WTC11 (cell line): ENCODE measurements around the gene S1PR5. TPM values are rescaled to one million over a fixed set of nuclear protein-coding genes. Genes with fewer than 3 reads are reported as not detected.

Source experiments
- ATAC-seq: fragments of 200-7000 bp; cut with Tn5 transposase; 2 replicates; pipeline ENCODE4 v1.10.0; 2021; ENCODE audit warnings: mild to moderate bottlenecking, moderate library complexity
- CTCF ChIA-PET: fragments of 300-600 bp; sonication (Branson Sonifier 250); formaldehyde crosslinking; loops from one replicate; lab custom pipeline; 2021; ENCODE audit warnings: antibody characterized with exemption; lab: Charles Lee
- POLR2A ChIA-PET: fragments of 350-600 bp; sonication (Branson Sonifier 250); formaldehyde crosslinking; loops from one replicate; lab custom pipeline; 2021; ENCODE audit warnings: antibody characterized with exemption; lab: Charles Lee
- DNase-seq: peaks from one replicate; pipeline ENCODE4 v3.0.0; 2021; ENCODE audit warnings: low spot score
- H3K27ac Mint-ChIP-seq: 2 replicates; pipeline ENCODE4 v1.8.0; 2021; ENCODE audit warnings: mixed read lengths
- H3K27me3 Mint-ChIP-seq: 2 replicates; pipeline ENCODE4 v1.8.0; 2021; ENCODE audit warnings: low read depth, mild to moderate bottlenecking, moderate library complexity, mixed read lengths
- H3K36me3 Mint-ChIP-seq: 2 replicates; pipeline ENCODE4 v1.8.0; 2021; ENCODE audit warnings: mixed read lengths
- H3K4me1 Mint-ChIP-seq: 2 replicates; pipeline ENCODE4 v1.8.0; 2022; ENCODE audit warnings: mixed read lengths
- H3K4me3 Mint-ChIP-seq: 2 replicates; pipeline ENCODE4 v1.8.0; 2021; ENCODE audit warnings: mild to moderate bottlenecking, moderate library complexity, mixed read lengths
- H3K9me3 Mint-ChIP-seq: 2 replicates; pipeline ENCODE4 v1.8.0; 2021; ENCODE audit warnings: mixed read lengths
- GTF2I ChIP-seq: fragments of 250-450 bp; sonication (Bioruptor Pico); conservative IDR thresholded peaks from 2 replicates; pipeline ENCODE4 v1.4.0; 2021; ENCODE audit warnings: mild to moderate bottlenecking
- JAZF1 ChIP-seq: fragments of 250-450 bp; sonication (Bioruptor Pico); IDR thresholded peaks from 2 replicates; pipeline ENCODE4 v1.9.0; 2021; ENCODE audit warnings: moderate library complexity, mild to moderate bottlenecking, inconsistent platforms
- NFATC4 ChIP-seq: fragments of 250-450 bp; sonication (Bioruptor Pico); IDR thresholded peaks from 2 replicates; pipeline ENCODE4 v1.9.0; 2021; ENCODE audit warnings: mild to moderate bottlenecking
- NR3C1 ChIP-seq: sonication (generic); formaldehyde crosslinking; conservative IDR thresholded peaks from 2 replicates; pipeline ENCODE4 v1.8.1; 2023; ENCODE audit warnings: low read depth, mild to moderate bottlenecking, missing genetic modification reagents
- SP1 ChIP-seq: sonication (generic); formaldehyde crosslinking; conservative IDR thresholded peaks from 2 replicates; pipeline ENCODE4 v1.8.1; 2022; ENCODE audit warnings: missing genetic modification reagents
- ZNF121 ChIP-seq: sonication (generic); formaldehyde crosslinking; IDR thresholded peaks from 2 replicates; pipeline ENCODE4 v1.8.0; 2023; ENCODE audit warnings: missing genetic modification reagents
- ZNF317 ChIP-seq: sonication (generic); formaldehyde crosslinking; IDR thresholded peaks from 2 replicates; pipeline ENCODE4 v1.8.1; 2023; ENCODE audit warnings: low read depth, mild to moderate bottlenecking, moderate library complexity, missing genetic modification reagents, borderline replicate concordance
- ZNF396 ChIP-seq: fragments of 250-450 bp; sonication (Bioruptor Pico); IDR thresholded peaks from 2 replicates; pipeline ENCODE4 v1.8.0; 2021; ENCODE audit warnings: mild to moderate bottlenecking, moderate library complexity, borderline replicate concordance
- total RNA-seq: library from RNA; stranded (reverse); gene quantifications from 3 replicates; pipeline ENCODE4 v1.2.3, GENCODE V29; 2021
- TF ChIP-seq, protein P1 (sequence below): sonication (generic); formaldehyde crosslinking; IDR thresholded peaks from 2 replicates; pipeline ENCODE4 v1.8.1; 2023; ENCODE audit warnings: mild to moderate bottlenecking, missing genetic modification reagents, moderate library complexity
- TF ChIP-seq, protein P2 (sequence below): sonication (generic); formaldehyde crosslinking; IDR thresholded peaks from 2 replicates; pipeline ENCODE4 v1.8.0; 2022; ENCODE audit warnings: mild to moderate bottlenecking, missing genetic modification reagents
- TF ChIP-seq, protein P3 (sequence below): fragments of 250-450 bp; sonication (Bioruptor Pico); IDR thresholded peaks from 2 replicates; pipeline ENCODE4 v1.8.0; 2021; ENCODE audit warnings: mild to moderate bottlenecking
- TF ChIP-seq, protein P4 (sequence below): sonication (generic); formaldehyde crosslinking; IDR thresholded peaks from 2 replicates; pipeline ENCODE4 v1.8.0; 2022; ENCODE audit warnings: mild to moderate bottlenecking, missing genetic modification reagents
- TF ChIP-seq, protein P5 (sequence below): sonication (generic); formaldehyde crosslinking; IDR thresholded peaks from 2 replicates; pipeline ENCODE4 v1.8.0; 2023; ENCODE audit warnings: missing genetic modification reagents, mild to moderate bottlenecking, borderline replicate concordance
- TF ChIP-seq, protein P6 (sequence below): fragments of 200-600 bp; IDR thresholded peaks from 2 replicates; pipeline ENCODE4 v1.8.0; 2022; ENCODE audit warnings: antibody characterized with exemption
- TF ChIP-seq, protein P7 (sequence below): sonication (generic); formaldehyde crosslinking; IDR thresholded peaks from 2 replicates; pipeline ENCODE4 v1.8.0; 2022; ENCODE audit warnings: mild to moderate bottlenecking, missing genetic modification reagents

Gene S1PR5
- total RNA-seq, 1 experiment from 2014 or later = 5.4 TPM

DNA sequence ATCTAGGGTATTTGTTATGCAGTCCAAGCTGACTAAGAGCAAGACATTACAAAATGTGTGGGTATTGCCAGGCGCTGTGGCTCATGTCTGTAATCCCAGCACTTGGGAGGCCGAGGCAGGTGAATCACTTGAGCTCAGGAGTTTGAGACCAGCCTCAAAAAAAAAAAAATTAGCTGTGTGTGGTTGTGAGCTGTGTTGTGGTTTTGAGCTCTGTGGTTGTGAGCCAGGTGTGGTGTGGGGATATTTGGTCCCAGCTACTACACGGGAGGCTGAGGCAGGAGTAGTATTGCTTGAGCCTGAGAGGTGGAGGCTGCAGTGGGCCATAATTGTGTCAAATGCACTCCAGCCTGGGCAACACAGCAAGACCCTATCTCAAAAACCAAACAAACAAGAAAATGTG, 8.5 kb downstream of the S1PR5 start:
- ATAC-seq (no peak), DNase-seq (no peak)
- Mint-ChIP-seq H3K9me3 (0 out of 2 replicates have a peak, but pooled peaks cover 3% of the 10 kb centered on the region), H3K27ac (no peak overlapping the region), H3K4me3 (no peak overlapping the region), H3K36me3 (0 out of 2 replicates have a peak, but pooled peaks cover 6% of the 10 kb centered on the region), H3K27me3 (peaks cover 19% of the 10 kb centered on the region), H3K4me1 (0 out of 2 replicates have a peak, but pooled peaks cover 8% of the 10 kb centered on the region)
- 0 out of 2 replicates have a peak, but pooled peaks have one; percentile 62 for TF ChIP-seq ZNF121 (CRISPR knock-in tag)
- no peak for TF ChIP-seq JAZF1
- POLR2A ChIA-PET = no interaction called here
- CTCF ChIA-PET = interaction anchor here (0.6 to 4.1 kb wide), 5 partner anchors 8 to 356 kb away, joined by 3 to 23 read pairs (median 9); partner anchors contain the start of genes QTRT1 and S1PR5

DNA sequence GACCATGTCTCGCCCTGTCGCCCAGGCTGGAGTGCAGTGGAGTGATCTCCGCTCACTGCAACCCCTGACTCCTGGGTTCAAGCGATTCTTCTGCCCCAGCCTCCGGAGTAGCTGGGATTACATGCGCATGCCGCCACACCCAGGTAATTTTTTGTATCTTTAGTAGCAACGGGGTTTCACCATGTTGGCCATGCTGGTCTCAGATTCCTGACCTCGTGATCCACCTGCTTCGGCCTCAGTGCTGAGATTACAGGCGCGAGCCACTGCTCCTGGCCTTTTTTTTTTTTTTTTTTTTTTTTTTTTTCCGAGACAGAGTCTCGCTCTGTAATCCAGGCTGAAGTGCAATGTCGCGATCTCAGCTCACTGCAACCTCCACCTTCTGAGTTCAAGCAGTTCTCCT, 9.2 kb downstream of the S1PR5 start:
- Mint-ChIP-seq H3K4me3 (no peak overlapping the region), H3K9me3 (0 out of 2 replicates have a peak, but pooled peaks cover 3% of the 10 kb centered on the region), H3K27ac (no peak overlapping the region; the same call in 1 of the 2 replicates), H3K4me1 (0 out of 2 replicates have a peak, but pooled peaks cover 4% of the 10 kb centered on the region), H3K36me3 (0 out of 2 replicates have a peak, but pooled peaks cover 1% of the 10 kb centered on the region), H3K27me3 (peaks cover 15% of the 10 kb centered on the region)
- TF ChIP-seq NFATC4 (CRISPR knock-in tag) (no peak), ZNF396 (CRISPR knock-in tag) (no peak), SP1 (CRISPR knock-in tag) (no peak)
- TF ChIP-seq, protein P1, sequence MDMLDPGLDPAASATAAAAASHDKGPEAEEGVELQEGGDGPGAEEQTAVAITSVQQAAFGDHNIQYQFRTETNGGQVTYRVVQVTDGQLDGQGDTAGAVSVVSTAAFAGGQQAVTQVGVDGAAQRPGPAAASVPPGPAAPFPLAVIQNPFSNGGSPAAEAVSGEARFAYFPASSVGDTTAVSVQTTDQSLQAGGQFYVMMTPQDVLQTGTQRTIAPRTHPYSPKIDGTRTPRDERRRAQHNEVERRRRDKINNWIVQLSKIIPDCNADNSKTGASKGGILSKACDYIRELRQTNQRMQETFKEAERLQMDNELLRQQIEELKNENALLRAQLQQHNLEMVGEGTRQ (CRISPR knock-in tag) = no peak
- TF ChIP-seq, protein P2, sequence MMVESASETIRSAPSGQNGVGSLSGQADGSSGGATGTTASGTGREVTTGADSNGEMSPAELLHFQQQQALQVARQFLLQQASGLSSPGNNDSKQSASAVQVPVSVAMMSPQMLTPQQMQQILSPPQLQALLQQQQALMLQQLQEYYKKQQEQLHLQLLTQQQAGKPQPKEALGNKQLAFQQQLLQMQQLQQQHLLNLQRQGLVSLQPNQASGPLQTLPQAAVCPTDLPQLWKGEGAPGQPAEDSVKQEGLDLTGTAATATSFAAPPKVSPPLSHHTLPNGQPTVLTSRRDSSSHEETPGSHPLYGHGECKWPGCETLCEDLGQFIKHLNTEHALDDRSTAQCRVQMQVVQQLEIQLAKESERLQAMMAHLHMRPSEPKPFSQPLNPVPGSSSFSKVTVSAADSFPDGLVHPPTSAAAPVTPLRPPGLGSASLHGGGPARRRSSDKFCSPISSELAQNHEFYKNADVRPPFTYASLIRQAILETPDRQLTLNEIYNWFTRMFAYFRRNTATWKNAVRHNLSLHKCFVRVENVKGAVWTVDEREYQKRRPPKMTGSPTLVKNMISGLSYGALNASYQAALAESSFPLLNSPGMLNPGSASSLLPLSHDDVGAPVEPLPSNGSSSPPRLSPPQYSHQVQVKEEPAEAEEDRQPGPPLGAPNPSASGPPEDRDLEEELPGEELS (CRISPR knock-in tag) = no peak
- TF ChIP-seq, protein P3, sequence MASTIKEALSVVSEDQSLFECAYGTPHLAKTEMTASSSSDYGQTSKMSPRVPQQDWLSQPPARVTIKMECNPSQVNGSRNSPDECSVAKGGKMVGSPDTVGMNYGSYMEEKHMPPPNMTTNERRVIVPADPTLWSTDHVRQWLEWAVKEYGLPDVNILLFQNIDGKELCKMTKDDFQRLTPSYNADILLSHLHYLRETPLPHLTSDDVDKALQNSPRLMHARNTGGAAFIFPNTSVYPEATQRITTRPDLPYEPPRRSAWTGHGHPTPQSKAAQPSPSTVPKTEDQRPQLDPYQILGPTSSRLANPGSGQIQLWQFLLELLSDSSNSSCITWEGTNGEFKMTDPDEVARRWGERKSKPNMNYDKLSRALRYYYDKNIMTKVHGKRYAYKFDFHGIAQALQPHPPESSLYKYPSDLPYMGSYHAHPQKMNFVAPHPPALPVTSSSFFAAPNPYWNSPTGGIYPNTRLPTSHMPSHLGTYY (CRISPR knock-in tag) = no peak
- DNase-seq (no peak), ATAC-seq (no peak)
- ChIA-PET CTCF (interaction anchor here (0.6 to 4.1 kb wide), 8 partner anchors 9 to 356 kb away, joined by 3 to 23 read pairs (median 4); partner anchors contain the start of genes QTRT1 and S1PR5), POLR2A (interaction anchor here (0.6 kb wide), 2 partner anchors 12 to 542 kb away, joined by 3 to 4 read pairs; no protein-coding TSS in a partner anchor)

DNA sequence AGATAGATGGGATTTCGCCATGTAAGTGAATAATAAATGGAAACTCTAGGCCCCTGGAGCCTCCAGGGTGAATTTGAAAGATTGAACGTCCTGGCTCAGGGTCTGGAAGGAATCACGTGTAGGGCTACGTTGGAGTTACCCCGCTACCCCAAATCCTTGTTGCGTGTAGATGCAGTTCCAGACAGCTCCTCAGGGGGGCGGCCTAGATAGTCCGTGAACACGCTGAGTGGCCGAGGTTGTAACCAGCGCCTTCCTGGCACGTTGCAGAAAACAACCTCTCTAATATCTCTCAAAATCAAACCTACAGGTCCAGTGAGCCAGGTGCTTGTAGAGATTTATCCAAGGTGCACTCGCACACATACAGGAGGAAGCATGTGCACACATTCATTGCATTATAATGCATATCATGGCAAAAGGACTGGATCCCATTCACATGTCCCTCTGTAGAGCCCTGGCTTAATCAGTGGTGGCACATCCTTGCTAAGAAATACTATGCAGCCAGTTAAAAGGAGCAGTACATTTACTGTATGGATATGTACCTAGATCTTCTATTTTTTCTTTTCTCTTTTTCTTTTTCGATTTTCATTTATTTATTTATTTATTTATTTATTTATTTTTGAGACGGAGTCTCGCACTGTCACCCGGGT, 11.5 kb downstream of the S1PR5 start:
- POLR2A ChIA-PET = interaction anchor here (0.7 kb wide), 1 partner anchor 584 kb away, joined by 6 read pairs; no protein-coding TSS in a partner anchor
- CTCF ChIA-PET = interaction anchor here (0.5 to 4.1 kb wide), 23 partner anchors 9 to 376 kb away, joined by 3 to 23 read pairs (median 4); partner anchors contain the start of genes CDKN2D, DNM2, KRI1 and S1PR5
- ATAC-seq (peak; percentile 53), DNase-seq (peak; percentile 90)
- Mint-ChIP-seq H3K4me1 (peaks cover 13% of the 10 kb centered on the region), H3K4me3 (0 out of 2 replicates have a peak overlapping the region, but pooled peaks have one; percentile 2), H3K36me3 (no peaks in the 10 kb centered on the region), H3K27me3 (0 out of 2 replicates have a peak, but pooled peaks cover 4% of the 10 kb centered on the region), H3K9me3 (0 out of 2 replicates have a peak, but pooled peaks cover 3% of the 10 kb centered on the region), H3K27ac (peak overlapping the region; percentile 46; the same call in 1 of the 2 replicates)
- TF ChIP-seq, protein P1 (CRISPR knock-in tag) = peak; percentile 69
- TF ChIP-seq ZNF121 (CRISPR knock-in tag) (0 out of 2 replicates have a peak, but pooled peaks have one; percentile 3), NR3C1 (CRISPR knock-in tag) (no peak), GTF2I (CRISPR knock-in tag) (0 out of 2 replicates have a peak, but pooled peaks have one; percentile 50), ZNF317 (CRISPR knock-in tag) (no peak)
- TF ChIP-seq, protein P4, sequence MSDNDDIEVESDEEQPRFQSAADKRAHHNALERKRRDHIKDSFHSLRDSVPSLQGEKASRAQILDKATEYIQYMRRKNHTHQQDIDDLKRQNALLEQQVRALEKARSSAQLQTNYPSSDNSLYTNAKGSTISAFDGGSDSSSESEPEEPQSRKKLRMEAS (CRISPR knock-in tag) = peak; percentile 47; the same call in 1 of the 2 replicates
- TF ChIP-seq, protein P5, sequence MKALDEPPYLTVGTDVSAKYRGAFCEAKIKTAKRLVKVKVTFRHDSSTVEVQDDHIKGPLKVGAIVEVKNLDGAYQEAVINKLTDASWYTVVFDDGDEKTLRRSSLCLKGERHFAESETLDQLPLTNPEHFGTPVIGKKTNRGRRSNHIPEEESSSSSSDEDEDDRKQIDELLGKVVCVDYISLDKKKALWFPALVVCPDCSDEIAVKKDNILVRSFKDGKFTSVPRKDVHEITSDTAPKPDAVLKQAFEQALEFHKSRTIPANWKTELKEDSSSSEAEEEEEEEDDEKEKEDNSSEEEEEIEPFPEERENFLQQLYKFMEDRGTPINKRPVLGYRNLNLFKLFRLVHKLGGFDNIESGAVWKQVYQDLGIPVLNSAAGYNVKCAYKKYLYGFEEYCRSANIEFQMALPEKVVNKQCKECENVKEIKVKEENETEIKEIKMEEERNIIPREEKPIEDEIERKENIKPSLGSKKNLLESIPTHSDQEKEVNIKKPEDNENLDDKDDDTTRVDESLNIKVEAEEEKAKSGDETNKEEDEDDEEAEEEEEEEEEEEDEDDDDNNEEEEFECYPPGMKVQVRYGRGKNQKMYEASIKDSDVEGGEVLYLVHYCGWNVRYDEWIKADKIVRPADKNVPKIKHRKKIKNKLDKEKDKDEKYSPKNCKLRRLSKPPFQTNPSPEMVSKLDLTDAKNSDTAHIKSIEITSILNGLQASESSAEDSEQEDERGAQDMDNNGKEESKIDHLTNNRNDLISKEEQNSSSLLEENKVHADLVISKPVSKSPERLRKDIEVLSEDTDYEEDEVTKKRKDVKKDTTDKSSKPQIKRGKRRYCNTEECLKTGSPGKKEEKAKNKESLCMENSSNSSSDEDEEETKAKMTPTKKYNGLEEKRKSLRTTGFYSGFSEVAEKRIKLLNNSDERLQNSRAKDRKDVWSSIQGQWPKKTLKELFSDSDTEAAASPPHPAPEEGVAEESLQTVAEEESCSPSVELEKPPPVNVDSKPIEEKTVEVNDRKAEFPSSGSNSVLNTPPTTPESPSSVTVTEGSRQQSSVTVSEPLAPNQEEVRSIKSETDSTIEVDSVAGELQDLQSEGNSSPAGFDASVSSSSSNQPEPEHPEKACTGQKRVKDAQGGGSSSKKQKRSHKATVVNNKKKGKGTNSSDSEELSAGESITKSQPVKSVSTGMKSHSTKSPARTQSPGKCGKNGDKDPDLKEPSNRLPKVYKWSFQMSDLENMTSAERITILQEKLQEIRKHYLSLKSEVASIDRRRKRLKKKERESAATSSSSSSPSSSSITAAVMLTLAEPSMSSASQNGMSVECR = 0 out of 2 replicates have a peak, but pooled peaks have one; percentile 31
- TF ChIP-seq, protein P6, sequence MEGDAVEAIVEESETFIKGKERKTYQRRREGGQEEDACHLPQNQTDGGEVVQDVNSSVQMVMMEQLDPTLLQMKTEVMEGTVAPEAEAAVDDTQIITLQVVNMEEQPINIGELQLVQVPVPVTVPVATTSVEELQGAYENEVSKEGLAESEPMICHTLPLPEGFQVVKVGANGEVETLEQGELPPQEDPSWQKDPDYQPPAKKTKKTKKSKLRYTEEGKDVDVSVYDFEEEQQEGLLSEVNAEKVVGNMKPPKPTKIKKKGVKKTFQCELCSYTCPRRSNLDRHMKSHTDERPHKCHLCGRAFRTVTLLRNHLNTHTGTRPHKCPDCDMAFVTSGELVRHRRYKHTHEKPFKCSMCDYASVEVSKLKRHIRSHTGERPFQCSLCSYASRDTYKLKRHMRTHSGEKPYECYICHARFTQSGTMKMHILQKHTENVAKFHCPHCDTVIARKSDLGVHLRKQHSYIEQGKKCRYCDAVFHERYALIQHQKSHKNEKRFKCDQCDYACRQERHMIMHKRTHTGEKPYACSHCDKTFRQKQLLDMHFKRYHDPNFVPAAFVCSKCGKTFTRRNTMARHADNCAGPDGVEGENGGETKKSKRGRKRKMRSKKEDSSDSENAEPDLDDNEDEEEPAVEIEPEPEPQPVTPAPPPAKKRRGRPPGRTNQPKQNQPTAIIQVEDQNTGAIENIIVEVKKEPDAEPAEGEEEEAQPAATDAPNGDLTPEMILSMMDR = peak; percentile 90
- TF ChIP-seq, protein P7, sequence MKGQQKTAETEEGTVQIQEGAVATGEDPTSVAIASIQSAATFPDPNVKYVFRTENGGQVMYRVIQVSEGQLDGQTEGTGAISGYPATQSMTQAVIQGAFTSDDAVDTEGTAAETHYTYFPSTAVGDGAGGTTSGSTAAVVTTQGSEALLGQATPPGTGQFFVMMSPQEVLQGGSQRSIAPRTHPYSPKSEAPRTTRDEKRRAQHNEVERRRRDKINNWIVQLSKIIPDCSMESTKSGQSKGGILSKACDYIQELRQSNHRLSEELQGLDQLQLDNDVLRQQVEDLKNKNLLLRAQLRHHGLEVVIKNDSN (CRISPR knock-in tag) = peak; percentile 74
